RKO (cell line): ENCODE measurements around the gene ITGB6.
"Not testable (repeated sequence)": the region's sequence is repeated elsewhere in the genome, so short reads cannot be mapped to it uniquely, and the experiment has no call there.

ENCODE experiments used
- DNase-seq: peaks from one replicate; pipeline ENCODE4 v3.0.0-alpha.2; 2016; ENCODE audit warnings: low spot score

Gene ITGB6

DNA sequence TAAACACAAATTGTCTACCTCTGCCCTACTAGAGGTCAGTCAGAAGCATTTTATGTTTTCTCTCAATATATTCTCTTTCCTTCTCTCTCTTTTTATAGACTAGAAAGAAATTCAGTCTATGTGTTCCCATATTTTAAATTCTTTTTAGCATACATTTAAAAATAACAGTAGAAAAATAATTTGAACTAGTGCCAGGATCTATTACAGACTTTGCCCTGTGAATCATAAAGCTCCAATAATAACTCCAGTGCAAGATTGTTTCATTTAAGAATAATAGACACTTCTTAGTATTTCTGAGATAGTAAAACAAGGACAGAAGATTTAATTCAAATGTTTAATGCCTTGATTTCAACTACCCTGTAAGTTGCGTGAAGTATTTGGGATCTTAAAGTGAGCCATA, 60.1 kb downstream of the ITGB6 start:
- DNase-seq = no peak

DNA sequence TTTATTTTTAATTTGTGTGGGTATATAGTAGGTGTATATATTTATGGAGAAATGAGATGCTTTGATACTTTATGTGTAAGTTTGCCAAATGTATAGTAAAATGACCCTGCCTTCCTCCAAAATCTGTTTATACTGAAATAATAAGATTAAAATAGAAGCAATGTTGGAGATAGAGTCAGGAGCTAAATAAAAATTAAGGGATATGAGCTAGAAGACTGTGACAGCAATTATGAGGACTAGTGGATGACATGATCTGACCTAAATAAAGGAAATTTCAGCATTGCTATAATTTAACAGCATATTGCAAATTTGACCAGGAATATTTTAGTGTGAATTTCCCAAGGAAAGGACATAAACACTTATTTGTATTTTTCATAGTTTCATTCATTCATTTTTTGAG, 60.7 kb downstream of the ITGB6 start:
- DNase-seq = no peak

DNA sequence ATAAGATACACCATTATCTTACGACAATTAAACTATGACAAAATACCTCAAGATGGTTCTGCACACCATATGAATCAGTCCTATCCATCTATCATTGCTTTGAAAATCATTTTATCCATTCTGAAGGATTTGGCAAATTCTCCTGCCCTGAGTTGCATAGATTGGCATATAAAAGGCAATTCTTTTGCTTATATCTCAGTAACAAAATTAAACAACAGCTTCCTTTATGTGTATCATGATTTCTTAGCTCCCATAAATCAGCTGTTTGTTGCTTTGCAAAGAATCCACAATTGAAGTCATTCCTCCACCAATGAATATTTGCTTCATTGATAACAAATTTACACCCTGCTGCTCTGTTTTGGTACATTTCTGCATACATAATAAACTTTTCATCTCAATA, 61.7 kb downstream of the ITGB6 start:
- no peak for DNase-seq

DNA sequence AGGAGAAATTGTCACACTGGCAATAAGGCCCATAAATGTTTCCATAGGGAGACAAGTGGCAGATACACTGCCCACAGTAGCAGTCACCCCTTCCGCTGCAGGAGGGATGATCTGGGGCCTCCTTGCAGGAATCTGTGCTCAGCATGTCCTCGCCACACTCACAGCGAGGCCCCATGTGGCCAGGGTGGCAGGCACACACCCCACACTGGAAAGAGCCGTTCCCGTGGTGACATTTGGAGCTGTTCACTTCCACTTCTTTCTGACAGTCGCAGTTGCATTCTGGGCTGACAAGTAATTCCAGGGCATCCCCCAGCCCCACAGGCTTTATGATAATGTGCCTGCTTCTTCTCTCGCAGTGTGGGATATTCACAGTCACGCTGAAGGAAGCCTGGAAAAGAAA, 62.6 kb downstream of the ITGB6 start:
- no peak for DNase-seq

DNA sequence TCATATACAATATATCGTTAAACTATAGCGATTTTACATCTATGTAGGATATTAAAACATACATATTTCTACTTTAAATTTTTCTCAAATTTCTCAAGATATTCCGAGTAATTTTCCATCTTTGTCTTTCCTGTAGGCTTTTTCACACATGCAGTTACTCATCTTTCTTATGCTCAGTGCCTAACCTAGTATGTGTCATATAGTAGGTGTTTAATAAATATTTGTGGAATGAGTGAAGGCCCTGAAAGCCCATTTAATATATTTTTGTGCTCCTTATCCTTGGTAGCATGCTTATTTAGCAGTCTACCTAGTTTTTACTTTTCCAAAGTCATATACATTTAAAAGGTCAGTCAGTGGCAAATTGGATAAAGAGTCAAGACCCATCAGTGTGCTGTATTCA, 67.3 kb downstream of the ITGB6 start:
- DNase-seq = no peak

DNA sequence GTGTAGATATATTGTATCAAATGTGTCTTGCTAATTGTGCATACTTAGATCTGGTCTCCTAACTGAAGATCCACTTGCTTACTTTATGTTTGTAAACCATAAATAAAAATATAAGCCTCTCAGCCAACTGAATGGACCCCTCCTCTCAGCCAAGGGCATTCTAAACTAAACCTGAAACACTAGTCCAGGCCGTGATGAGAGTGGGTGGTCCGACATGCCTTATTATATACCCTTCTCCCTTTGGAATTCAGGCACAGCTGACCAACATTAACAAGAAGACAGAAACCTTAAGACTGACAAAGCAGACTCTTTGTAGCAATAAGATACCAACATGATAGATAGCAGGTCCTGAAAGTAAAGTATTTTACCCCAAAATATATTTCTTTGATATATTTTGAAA, 73.3 kb downstream of the ITGB6 start:
- no peak for DNase-seq

DNA sequence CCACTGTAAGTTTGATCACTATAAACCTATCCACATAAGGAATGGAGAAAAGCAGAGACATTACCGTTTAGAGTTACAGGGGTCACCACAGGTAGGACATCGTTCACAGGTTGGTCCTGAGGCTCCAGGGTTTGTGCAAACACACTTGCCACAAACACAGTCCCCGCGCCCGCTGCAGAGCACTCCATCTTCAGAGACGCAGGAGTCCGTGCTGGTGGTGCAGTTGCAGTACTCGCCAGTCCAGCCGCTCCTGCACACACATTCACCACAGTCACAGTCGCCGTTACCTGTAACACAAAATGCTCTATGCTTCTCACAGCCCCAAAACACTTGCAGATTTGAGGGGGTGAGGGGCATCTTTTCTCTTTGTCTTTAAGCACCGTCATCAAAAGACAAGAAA, 73.8 kb downstream of the ITGB6 start:
- DNase-seq = no peak

DNA sequence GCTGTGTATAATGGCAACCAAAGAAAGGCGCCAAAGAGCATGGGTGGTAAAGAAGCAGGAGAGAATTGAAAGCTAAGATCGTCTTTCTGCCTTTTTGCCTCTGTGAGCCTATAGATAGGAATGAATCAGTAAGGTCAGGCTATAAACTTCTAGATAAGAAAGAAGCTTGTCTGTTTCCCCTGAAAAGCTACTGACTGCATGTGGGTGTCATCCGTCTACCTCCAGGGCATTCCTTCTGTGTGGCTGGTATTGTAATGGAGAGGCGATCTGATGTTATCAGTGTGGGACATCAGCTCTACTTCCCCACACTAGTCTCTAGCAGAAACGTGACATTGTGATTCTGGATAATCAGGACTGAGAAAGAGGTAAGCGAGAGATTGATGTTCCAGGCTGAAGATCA, 74.2 kb downstream of the ITGB6 start:
- DNase-seq = no peak

DNA sequence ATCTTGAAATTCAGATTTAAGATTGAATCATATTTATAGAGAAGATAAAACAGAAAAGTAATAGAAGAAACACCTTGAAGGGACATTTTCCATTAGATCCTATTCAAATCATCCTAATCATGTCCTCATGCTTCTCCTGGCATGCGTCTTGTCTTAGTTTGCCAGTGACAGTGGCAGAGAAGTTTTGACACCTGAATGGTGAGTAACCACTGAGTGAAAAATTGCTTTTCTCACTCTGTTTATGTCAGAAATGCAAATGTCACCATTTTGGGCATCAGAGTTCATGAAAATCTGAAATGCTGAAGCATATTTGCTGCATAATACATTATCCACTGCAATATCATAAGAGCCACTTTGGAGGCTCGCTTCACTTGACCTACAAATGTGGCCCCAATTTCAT, 74.7 kb downstream of the ITGB6 start:
- DNase-seq = no peak

DNA sequence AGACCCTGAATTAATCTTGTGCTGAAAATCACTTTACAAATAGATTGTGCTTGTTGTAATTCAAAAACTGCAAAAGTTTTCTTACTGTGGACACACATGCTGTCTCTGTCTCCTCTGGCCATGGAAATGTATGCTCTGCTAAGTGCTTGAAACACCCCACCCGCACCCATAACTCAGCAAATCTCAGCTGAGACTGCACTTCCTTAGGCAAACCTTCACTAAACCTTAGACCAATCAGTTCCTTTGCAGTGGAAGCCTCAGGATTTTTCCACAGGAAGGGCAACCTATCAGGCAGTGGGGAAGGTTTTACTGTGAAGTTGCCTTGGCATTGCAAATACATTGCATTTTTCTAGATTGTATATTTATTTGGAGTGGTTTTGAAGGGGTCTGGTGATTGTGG, 75.5 kb downstream of the ITGB6 start:
- DNase-seq = no peak

DNA sequence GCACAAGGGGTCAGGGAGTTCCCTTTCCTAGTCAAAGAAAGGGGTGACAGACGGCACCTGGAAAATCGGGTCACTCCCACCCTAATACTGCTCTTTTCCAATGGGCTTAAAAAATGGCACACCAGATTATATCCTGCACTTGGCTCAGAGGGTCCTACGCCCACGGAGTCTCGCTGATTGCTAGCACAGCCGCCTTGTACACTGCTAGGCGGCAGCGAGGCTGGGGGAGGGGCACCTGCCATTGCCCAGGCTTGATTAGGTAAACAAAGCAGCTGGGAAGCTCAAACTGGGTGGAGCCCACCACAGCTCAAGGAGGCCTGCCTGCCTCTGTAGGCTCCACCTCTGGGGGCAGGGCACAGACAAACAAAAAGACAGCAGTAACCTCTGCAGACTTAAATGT, 85.4 kb downstream of the ITGB6 start:
- not testable (repeated sequence) for DNase-seq

DNA sequence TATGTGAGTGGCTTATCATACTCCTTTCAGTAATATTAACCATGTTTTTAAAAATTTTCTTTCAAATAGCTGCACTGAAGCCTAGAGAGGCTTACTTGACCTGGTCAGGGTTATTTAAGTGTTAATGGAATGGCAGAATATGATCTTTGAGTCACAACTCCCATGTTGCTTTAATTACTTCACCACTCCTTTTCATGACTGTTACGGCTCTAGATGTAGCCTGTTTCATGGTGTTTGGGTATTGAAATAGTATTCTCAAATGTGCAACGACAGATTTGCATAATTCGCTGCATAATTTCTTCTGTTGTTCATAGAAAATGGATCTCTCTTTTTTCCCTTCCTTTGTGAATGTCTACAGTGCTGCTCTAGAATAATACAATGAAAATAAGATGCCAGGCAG, 86.1 kb downstream of the ITGB6 start:
- DNase-seq = no peak

DNA sequence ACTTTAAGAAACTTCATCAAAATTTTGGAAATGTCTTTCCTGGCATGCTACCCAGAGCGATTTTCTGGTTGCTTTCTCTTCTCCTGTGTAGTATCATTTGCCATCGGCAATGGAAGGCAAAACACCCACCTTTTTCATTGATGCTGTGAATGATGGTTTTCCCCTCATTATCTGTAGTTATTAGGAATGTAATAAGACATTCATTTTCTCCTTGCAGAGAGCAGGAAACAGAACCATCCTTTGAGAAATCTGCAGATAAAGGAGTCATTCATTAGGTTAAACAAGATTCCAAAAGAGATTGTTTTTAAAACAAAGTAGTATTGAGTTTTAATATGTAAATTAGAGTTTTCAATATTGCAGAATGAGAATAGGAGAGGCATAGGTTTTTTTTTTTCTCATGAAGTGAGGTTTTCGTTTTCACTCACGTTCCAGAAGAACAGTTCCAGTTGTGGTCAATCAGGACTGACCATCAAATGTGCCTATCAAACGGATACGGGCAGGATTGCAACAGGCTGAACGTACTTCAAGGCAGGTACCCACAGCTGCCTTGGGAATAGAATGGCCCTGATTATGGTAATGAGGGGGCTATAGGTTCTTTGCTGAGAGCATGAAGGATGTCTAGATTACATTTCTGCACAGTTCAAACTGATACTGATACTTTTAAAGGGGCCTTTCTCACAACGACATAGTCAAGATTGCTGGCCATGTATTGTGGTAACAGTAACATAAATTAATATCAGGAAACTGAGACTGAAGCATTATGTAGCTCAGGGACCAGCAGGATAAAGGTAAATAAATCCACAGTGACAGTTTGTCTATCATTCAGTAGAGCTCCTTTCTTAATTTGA, 87.9 kb downstream of the ITGB6 start:
- DNase-seq = no peak

DNA sequence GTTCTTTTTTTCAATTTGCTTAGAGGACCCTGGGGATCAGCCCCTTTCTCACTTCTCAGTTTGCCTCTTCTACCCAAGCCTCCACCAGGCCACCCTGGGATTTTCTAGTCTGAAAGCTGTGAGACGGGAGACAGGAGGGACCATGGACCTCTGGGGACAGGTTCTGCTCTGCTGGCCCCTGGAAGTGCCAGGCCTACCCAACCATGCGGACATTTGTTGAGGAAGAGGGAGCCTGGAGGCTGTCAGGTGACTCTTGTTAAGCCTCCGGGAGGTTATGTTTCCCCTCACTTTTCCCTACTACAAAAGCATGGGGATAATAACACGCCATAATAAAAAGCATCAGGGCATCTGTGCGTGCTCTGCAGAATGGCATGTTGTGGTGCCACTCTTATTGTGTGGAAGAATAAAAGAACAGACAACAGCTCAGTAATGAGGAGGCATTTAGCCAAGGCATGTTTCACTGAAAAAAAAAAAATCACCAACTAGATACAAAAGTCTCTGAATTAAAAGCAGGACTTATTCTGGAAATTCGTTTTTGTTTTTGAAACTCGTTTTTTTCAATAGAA, 89.3 kb downstream of the ITGB6 start:
- DNase-seq = no peak

DNA sequence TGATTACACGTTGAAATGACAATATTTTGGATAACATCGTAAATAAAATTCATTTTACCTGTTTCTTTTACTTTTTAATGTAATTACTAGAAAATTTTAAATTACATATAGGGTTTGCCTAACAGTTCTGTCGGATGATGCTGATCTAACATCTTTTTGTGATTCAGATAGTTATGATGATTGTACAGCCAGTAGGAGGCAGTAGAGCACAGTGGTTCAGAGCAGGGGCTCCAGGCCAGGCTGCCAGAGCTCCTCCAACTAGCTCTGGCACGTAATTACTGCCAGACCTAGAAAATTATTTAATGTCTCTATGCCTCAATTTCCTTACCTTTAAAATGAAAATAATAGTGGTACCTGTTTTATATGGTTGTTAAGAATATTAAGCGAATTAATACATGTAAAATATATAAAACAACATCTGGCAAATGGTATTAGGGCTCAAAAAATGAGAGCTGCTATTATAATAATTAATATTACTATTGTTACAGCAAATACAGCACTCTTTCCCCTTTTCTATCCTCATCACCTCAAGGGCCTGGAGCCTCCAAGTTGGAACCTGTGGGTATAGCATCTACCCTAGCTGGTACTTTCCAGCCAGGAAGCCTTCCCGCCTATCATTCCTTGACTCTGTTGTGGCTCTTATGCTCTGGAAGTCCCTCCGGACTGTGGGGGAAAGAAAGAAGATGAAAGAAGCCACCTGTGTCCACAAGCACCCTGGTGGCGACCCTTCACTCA, 90.0 kb downstream of the ITGB6 start:
- DNase-seq = peak; percentile 54

DNA sequence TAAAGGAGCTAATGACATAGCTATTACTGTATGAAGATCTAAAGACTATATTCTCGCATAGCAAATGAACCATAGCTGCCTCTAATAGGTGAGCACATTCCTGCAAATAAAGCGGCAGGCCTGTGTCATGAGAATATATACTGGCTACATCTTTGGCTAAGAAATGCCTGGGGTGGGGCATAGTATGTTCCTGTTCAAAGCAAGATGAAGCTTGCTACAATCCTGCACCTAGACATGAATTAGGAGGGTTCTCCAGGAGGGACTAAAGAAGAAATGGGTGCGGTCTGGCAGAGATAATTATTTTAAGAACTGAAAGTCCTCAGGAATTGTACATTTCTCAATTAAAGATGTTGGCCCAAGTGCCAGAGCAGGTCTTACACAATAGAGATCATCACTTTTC, 90.8 kb downstream of the ITGB6 start:
- DNase-seq = no peak

DNA sequence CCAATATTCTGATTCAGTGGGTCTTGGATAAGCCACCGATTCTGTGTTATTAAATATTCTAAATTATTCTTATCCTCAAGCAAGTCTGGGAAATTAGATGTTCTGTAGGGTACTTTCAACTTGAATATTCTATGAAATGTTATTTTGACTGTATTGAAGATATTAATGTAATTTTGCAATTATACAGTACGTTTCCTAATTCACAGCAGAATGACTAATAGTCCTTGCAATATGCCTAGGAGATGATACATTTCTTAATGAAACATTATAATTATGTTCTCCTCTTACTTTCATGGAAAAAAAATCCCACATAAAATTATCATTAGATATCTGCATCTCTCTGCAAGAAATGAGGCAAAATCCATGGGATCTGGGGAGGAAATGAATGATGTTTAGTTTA, 91.4 kb downstream of the ITGB6 start:
- DNase-seq = no peak

DNA sequence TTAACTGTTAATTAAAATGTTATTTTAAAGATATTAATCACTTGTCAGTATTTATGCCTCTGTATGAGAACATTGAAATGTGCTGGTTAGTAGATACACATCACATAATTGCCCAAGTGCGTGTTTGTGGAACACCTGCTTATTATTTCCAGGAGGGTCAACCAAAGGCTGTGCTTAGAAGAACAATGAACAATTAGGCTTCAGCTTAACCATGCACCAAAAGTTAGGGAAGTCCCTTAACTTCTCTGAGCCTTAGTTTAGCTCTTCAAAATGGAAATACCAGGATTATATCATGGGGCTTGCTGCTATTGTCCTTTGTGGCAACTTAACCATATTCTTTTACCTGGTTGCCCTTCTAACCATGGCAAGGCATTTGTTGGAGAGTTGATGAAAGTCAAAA, 94.7 kb downstream of the ITGB6 start:
- no peak for DNase-seq

DNA sequence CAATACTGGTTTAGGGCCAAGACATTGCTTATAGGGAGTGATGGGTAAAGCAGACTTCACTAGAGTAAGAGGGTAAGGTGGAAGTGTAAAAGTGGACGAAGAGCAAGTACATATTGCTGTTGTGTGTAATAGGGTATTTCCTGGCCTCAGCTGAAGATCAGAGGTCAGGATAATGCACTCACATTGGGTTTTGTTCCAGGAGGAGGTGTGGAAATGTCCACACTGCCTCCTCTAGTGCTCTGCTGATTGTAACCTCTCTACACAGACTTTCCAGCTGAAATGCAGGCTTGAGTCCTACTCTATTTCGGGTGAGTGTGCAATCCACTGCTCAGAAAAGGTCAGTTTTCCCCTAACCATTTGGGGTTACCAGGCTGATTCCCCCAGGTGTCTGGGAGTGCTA, 96.0 kb downstream of the ITGB6 start:
- DNase-seq = no peak

DNA sequence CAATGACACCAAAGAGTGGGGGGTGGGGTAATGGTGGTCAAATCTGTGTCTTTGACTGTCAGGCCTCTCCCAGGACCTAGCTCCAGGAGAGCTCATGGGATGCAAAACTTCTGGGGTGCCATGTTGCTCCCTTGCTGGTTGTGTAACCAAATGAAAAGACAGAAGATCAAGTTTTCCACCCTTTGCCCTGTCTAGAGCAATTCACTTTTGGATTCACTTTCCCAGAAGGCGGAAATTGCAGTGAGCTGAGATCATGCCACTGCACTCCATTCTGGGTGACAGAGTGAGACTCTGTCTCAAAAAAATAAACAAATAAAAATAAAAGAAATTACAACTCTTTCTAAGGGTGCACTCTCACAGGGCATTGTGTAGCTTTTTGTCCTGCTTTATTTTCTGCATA, 102.7 kb downstream of the ITGB6 start:
- DNase-seq = no peak

DNA sequence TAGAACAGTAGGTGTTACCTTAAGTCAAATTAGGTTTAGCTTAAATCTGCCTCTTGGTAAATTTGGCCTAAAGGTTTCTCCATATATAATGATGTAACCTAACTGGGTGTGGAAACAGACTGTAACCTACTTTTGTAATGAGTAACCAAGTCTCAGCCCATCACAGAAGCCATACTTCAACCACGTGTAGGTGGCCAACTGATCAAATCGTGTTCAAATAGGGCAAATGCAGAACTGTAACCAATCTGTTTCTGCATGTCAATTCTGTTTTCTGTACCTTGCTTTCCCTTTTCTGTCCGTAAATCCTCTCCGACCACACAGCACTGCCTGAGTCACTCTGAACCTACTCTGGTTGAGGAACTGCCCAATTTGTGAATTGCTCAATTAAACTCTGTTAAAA, 103.7 kb downstream of the ITGB6 start:
- no peak for DNase-seq

DNA sequence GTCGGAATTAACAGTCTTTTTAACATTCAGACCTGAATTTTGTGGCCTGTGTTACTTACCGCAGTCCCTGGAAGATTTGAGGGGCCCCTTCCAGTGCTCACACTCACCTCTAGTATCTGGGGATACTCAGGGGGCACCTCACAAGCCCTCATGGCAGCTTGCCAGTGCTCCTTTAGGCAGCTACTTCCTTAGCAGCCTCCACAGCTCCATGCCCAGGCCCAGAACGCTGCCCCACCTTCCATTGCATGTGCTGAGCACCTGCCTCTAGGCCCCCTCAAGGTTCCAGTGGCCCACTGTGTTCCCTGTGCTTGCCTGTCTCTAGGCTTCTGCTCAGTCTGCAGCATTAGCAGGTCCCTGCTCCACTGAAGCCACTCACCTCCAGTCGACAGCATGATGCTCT, 107.6 kb downstream of the ITGB6 start:
- no peak for DNase-seq

DNA sequence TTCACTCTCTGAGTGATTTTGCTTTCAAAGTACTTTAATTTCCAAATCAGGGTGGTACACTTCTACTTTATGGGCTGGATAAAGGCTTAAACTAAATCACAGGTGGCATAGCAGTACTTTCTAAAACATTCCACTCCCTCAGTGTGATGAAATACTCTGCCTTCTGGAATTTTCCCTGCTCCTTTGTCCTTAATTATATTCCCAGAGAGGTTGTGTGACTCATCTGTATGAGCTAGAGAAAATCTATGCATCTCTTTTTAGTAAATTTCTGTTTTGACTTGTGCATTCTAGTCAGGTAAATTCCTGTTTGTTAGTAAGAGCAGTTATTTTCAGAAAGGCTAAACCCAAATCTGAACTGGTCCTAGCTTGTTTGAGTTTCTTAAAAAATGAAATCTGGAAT, 108.7 kb downstream of the ITGB6 start:
- DNase-seq = no peak
